K562 (cell line): ENCODE measurements around the gene NEIL1. TPM values are rescaled to one million over a fixed set of nuclear protein-coding genes. Genes with fewer than 3 reads are reported as not detected.

ENCODE experiments used
- ATAC-seq: fragments of 200-7000 bp; cut with Tn5 transposase; 3 replicates; pipeline ENCODE4 v1.9.1; 2020; ENCODE audit warnings: moderate library complexity
- BruUV-seq: library from RNA; stranded (reverse); fragments of 400-500 nt; replicated peaks from 2 replicates; lab custom pipeline; 2021; lab: Mats Ljungman, UMichigan
- CTCF ChIA-PET: fragments of 300-600 bp; formaldehyde crosslinking; extraction: SDS; loops from one replicate; lab custom pipeline; 2021; ENCODE audit warnings: low intra/inter-chr PET ratio; lab: Yijun Ruan, JAX
- POLR2A ChIA-PET: fragments of 300-600, 350-650 bp; sonication (Branson Sonifier 250); formaldehyde crosslinking; extraction: SDS; loops from one replicate; lab custom pipeline; 2021; ENCODE audit warnings: antibody characterized with exemption, inconsistent platforms; lab: Yijun Ruan, JAX
- DNase-seq, 4 experiments: peaks; one replicate each; pipeline versions ENCODE4 v3.0.0 to v3.0.0-alpha.2; 2011 to 2018; ENCODE audit warnings: low spot score in 3 of 4, mixed read lengths in 3 of 4; ENCODE audit errors: extremely low read depth in 1 of 4
- FAIRE-seq: peaks from 2 replicates; lab custom pipeline; 2011; peaks lifted over from hg19 to GRCh38; lab: Jason Lieb, UNC
- H2AFZ ChIP-seq: 2 replicates; pipeline ENCODE4 v1.6.0; 2011; ENCODE audit warnings: low read depth, low read length, control low read depth, inconsistent platforms
- H3K27ac ChIP-seq: fragments of 200-600 bp; 3 replicates; pipeline ENCODE4 v1.8.0; 2011; ENCODE audit warnings: low read depth, mild to moderate bottlenecking, control low read depth, inconsistent platforms, low read length, moderate library complexity, mixed read lengths; ENCODE audit errors: extremely low read depth
- H3K27me3 ChIP-seq, 2 experiments: fragments of 300-600 bp in 1 of 2; 2 replicates in 1 of 2; 3 replicates in 1 of 2; pipeline versions ENCODE4 v1.6.0 to v1.8.0; 2011; ENCODE audit warnings: inconsistent platforms in 2 of 2, low read length in 2 of 2, mild to moderate bottlenecking in 1 of 2, mixed read lengths in 1 of 2, moderate library complexity in 1 of 2; ENCODE audit not compliant: control insufficient read depth in 2 of 2, insufficient read depth in 2 of 2
- H3K36me3 ChIP-seq: fragments of 300-600 bp; 3 replicates; pipeline ENCODE4 v1.8.0; 2011; ENCODE audit warnings: mild to moderate bottlenecking, low read length, inconsistent platforms; ENCODE audit not compliant: control insufficient read depth, insufficient read depth
- H3K4me1 ChIP-seq, 2 experiments: fragments of 200-600 bp in 1 of 2; replicated peaks in 1 of 2; 2 replicates in 1 of 2; 3 replicates in 1 of 2; pipeline versions ENCODE4 v1.5.1 to v1.8.0; 2011; ENCODE audit warnings: inconsistent platforms in 2 of 2, low read length in 2 of 2, mild to moderate bottlenecking in 1 of 2, mixed read lengths in 1 of 2, moderate library complexity in 1 of 2; ENCODE audit not compliant: control insufficient read depth in 2 of 2, insufficient read depth in 2 of 2
- H3K4me2 ChIP-seq: 2 replicates; pipeline ENCODE4 v1.6.1; 2011; ENCODE audit warnings: low read length, control low read depth, inconsistent platforms, mixed read lengths; ENCODE audit not compliant: insufficient read depth
- H3K4me3 ChIP-seq: fragments of 200-600 bp; sonication (generic), shearing (Covaris generic); 2 replicates; pipeline ENCODE4 v1.5.1; 2016; ENCODE audit warnings: control low read depth, inconsistent platforms
- H3K79me2 ChIP-seq: fragments of 200-600 bp; 3 replicates; pipeline ENCODE4 v1.8.0; 2011; ENCODE audit warnings: low read length, inconsistent platforms; ENCODE audit not compliant: control insufficient read depth, insufficient read depth
- H3K9ac ChIP-seq, 2 experiments: 2 replicates each; pipeline versions ENCODE4 v1.6.0 to v1.6.1; 2011; ENCODE audit warnings: low read depth in 2 of 2, low read length in 2 of 2, control low read depth in 1 of 2, inconsistent platforms in 1 of 2, mild to moderate bottlenecking in 1 of 2, mixed read lengths in 1 of 2; ENCODE audit not compliant: insufficient read depth in 1 of 2
- H3K9me1 ChIP-seq: one replicate; pipeline ENCODE4 v1.6.0; 2011; ENCODE audit warnings: inconsistent platforms, mild to moderate bottlenecking, low read length, moderate library complexity; ENCODE audit not compliant: control insufficient read depth, insufficient read depth
- H3K9me3 ChIP-seq: replicated peaks from 2 replicates; pipeline ENCODE4 v1.5.1; 2011; ENCODE audit warnings: low read depth, low read length, inconsistent platforms; ENCODE audit not compliant: control insufficient read depth, insufficient read depth
- H4K20me1 ChIP-seq: replicated peaks from 2 replicates; pipeline ENCODE4 v1.6.1; 2011; ENCODE audit warnings: low read length, inconsistent platforms, mixed read lengths; ENCODE audit not compliant: control insufficient read depth, insufficient read depth
- CBFA2T3 ChIP-seq: fragments of 450-650 bp; IDR thresholded peaks from 2 replicates; pipeline ENCODE4 v1.6.1; 2017
- CBX5 ChIP-seq: IDR thresholded peaks from 2 replicates; pipeline ENCODE4 v1.6.1; 2014; ENCODE audit warnings: low read depth, borderline replicate concordance
- GABPB2 ChIP-seq: fragments of 250-450 bp; sonication (Bioruptor Pico); conservative IDR thresholded peaks from 2 replicates; pipeline ENCODE4 v1.5.1; 2021; ENCODE audit warnings: mild to moderate bottlenecking
- HNRNPLL ChIP-seq: fragments of 200-400 bp; formaldehyde crosslinking; IDR thresholded peaks from 2 replicates; pipeline ENCODE4 v1.6.1; 2017; ENCODE audit warnings: low read length, low read depth, mild to moderate bottlenecking; ENCODE audit not compliant: poor library complexity, severe bottlenecking
- KAT7 ChIP-seq: sonication (generic); formaldehyde crosslinking; IDR thresholded peaks from 2 replicates; pipeline ENCODE4 v1.8.0; 2022; ENCODE audit warnings: missing genetic modification reagents, mild to moderate bottlenecking, borderline replicate concordance
- POLR2G ChIP-seq: fragments of 200-400 bp; formaldehyde crosslinking; IDR thresholded peaks from 2 replicates; pipeline ENCODE4 v1.6.1; 2017; ENCODE audit warnings: low read depth, mild to moderate bottlenecking, antibody characterized with exemption, low read length, moderate library complexity
- RBFOX2 ChIP-seq: fragments of 200-400 bp; formaldehyde crosslinking; IDR thresholded peaks from 2 replicates; pipeline ENCODE4 v1.6.1; 2017; ENCODE audit warnings: low read depth, mild to moderate bottlenecking, low read length, moderate library complexity
- SOX6 ChIP-seq: fragments of 450-650 bp; IDR thresholded peaks from 2 replicates; pipeline ENCODE4 v1.6.1; 2014; ENCODE audit warnings: mild to moderate bottlenecking
- ZNF354B ChIP-seq: fragments of 250-450 bp; sonication (Bioruptor Pico); IDR thresholded peaks from 2 replicates; pipeline ENCODE4 v1.4.0; 2020
- WGBS: fragments of 100-300 bp; shearing (Covaris generic); methylation state at CpG from one replicate; pipeline ENCODE4 v1.1.6; 2016; ENCODE audit warnings: low coverage, mixed read lengths; ENCODE audit not compliant: insufficient coverage; ENCODE audit errors: missing lambda C conversion rate; 5-methylcytosine and 5-hydroxymethylcytosine counted together
- in situ Hi-C: fragments of 300-500 bp; cut with MboI; formaldehyde crosslinking; loops from 4 replicates; pipeline ENCODE4 v1.15.0; 2018; ENCODE audit warnings: inconsistent platforms, mixed read lengths
- intact Hi-C: fragments of 100-400 bp; cut with micrococcal nuclease; formaldehyde crosslinking; loops from 2 replicates; pipeline ENCODE4 v1.14.2; 2022
- polyA plus RNA-seq, 8 experiments: library from polyadenylated mRNA; depleted of rRNA in 4 of 8; stranded (reverse) in 5 of 8; unstranded in 3 of 8; fragments of >200 nt; fragmentation: Nextera tagmentation in 2 of 8; fragmentation: Illumina TruSeq in 1 of 8; extraction: Ambion mirVana in 2 of 8; extraction: Trizol in 1 of 8; gene quantifications; 2 replicates each; pipeline versions ENCODE4 v1.2.1 to v1.2.3, GENCODE V29; 2011 to 2014; ENCODE audit warnings: inconsistent platforms in 1 of 8, missing spikeins in 1 of 8
- total RNA-seq, 7 experiments: library from RNA; depleted of rRNA in 6 of 7; stranded (reverse); fragments of >200 nt in 6 of 7; fragmentation: Illumina TruSeq in 2 of 7; extraction: Trizol in 2 of 7; gene quantifications; 2 replicates each; pipeline versions ENCODE4 v1.2.1 to v1.2.3, GENCODE V29; 2011 to 2021; ENCODE audit warnings: low replicate concordance in 1 of 7
- TF ChIP-seq, protein P1 (sequence below): fragments of 250-450 bp; sonication (Bioruptor Pico); IDR thresholded peaks from 2 replicates; pipeline ENCODE4 v1.5.0; 2020; ENCODE audit warnings: mild to moderate bottlenecking, borderline replicate concordance
- TF ChIP-seq, protein P2 (sequence below): sonication (generic); formaldehyde crosslinking; IDR thresholded peaks from 2 replicates; pipeline ENCODE4 v1.4.0; 2020; ENCODE audit warnings: mild to moderate bottlenecking, missing genetic modification reagents

The NEIL1 gene
- total and polyA plus RNA-seq, 9 of the 15 experiments (the other 6 are each of a cell fraction or from before 2014, with no cell fraction given), result 0.14 to 4.3 (median 2.4) TPM

DNA sequence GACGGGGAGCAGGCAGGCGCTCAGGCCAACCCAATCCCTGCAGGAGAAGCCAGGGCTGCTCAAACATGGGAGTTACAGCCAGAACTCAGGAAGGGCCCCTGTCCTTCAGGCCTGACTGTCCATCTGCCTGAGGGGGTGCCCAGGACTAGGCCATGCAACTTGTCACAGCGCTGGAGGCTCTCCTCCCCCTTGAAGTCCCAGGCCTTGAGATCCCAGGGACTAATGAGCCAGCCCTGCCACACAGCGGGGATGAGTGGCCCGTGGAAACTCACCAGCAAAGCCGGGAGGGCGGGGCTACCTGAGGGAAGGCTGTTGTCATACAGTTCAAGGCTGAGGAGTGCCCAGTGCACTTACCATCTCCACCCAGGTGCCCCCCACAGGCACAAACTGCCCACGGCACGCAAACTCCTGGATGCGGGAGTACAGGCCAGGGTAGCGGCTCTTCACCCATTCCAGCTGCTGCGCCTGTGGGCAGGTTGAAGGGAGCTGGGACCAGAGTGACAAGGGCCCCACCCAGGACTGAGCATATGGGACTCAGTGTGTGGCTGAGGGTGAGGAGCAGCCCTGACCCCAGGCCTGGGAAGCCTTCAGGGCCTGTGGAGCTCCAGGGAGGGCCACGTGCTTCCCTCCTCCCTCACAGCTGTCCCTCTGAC, 15.3 kb downstream of the NEIL1 start:
- H3K79me2 ChIP-seq, result peaks cover 1% of the 10 kb centered on the region; the same call in 1 of the 3 replicates
- peak; percentile 25 for ATAC-seq
- 86% methylated on average over 12 of the region's 13 CpGs for WGBS

More for the DNA sequence above, 15.3 kb downstream of the NEIL1 start:
- H3K27me3 ChIP-seq, result no peaks in the 10 kb centered on the region; a peak in 1 of 5 replicates
- no peak overlapping the region for H2AFZ ChIP-seq
- peak overlapping the region in 1 of 2 experiments; percentile 62; a peak in 2 of 4 replicates for H3K9ac ChIP-seq
- TF ChIP-seq, protein P1, sequence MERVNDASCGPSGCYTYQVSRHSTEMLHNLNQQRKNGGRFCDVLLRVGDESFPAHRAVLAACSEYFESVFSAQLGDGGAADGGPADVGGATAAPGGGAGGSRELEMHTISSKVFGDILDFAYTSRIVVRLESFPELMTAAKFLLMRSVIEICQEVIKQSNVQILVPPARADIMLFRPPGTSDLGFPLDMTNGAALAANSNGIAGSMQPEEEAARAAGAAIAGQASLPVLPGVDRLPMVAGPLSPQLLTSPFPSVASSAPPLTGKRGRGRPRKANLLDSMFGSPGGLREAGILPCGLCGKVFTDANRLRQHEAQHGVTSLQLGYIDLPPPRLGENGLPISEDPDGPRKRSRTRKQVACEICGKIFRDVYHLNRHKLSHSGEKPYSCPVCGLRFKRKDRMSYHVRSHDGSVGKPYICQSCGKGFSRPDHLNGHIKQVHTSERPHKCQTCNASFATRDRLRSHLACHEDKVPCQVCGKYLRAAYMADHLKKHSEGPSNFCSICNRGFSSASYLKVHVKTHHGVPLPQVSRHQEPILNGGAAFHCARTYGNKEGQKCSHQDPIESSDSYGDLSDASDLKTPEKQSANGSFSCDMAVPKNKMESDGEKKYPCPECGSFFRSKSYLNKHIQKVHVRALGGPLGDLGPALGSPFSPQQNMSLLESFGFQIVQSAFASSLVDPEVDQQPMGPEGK (CRISPR knock-in tag), result no peak
- TF ChIP-seq GABPB2 (CRISPR knock-in tag) (no peak), RBFOX2 (peak; percentile 44; the same call in 1 of the 2 replicates), HNRNPLL (no peak), CBFA2T3 (peak; percentile 17; the same call in 1 of the 2 replicates), ZNF354B (CRISPR knock-in tag) (no peak), KAT7 (CRISPR knock-in tag) (no peak), CBX5 (no peak), POLR2G (peak; percentile 63; the same call in 1 of the 2 replicates), SOX6 (no peak)
- TF ChIP-seq, protein P2, sequence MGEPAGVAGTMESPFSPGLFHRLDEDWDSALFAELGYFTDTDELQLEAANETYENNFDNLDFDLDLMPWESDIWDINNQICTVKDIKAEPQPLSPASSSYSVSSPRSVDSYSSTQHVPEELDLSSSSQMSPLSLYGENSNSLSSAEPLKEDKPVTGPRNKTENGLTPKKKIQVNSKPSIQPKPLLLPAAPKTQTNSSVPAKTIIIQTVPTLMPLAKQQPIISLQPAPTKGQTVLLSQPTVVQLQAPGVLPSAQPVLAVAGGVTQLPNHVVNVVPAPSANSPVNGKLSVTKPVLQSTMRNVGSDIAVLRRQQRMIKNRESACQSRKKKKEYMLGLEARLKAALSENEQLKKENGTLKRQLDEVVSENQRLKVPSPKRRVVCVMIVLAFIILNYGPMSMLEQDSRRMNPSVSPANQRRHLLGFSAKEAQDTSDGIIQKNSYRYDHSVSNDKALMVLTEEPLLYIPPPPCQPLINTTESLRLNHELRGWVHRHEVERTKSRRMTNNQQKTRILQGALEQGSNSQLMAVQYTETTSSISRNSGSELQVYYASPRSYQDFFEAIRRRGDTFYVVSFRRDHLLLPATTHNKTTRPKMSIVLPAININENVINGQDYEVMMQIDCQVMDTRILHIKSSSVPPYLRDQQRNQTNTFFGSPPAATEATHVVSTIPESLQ, result no peak
- FAIRE-seq, result no peak
- peaks cover 3% of the 10 kb centered on the region for H3K9me1 ChIP-seq
- CTCF ChIA-PET, result no interaction called here
- intact Hi-C loops (no loop called here), in situ Hi-C loops (no loop called here)
- H3K27ac ChIP-seq, result no peak overlapping the region
- H3K9me3 ChIP-seq, result no peaks in the 10 kb centered on the region
- H4K20me1 ChIP-seq, result no peaks in the 10 kb centered on the region
- no peak for DNase-seq
- H3K4me3 ChIP-seq, result no peak overlapping the region
- no TSS peak for BruUV-seq
- H3K36me3 ChIP-seq, result peaks cover 88% of the 10 kb centered on the region; the same call in 2 of the 3 replicates
- H3K4me1 ChIP-seq, result peaks cover under 1 to 11% of the 10 kb centered on the region in 2 experiments; a peak in 4 of 5 replicates
- POLR2A ChIA-PET, result interaction anchor here (0.6 kb wide), 2 partner anchors 11 to 23 kb away, joined by 3 read pairs; no protein-coding TSS in a partner anchor
- no peak overlapping the region for H3K4me2 ChIP-seq
